GM10847 (cell line): ENCODE data around the gene ANKEF1.

ENCODE experiments used
- POLR2A ChIP-seq: IDR thresholded peaks from 2 replicates; pipeline ENCODE4 v1.6.1; 2011; ENCODE audit not compliant: insufficient read length; ENCODE audit errors: extremely low read depth

ANKEF1 gene

DNA sequence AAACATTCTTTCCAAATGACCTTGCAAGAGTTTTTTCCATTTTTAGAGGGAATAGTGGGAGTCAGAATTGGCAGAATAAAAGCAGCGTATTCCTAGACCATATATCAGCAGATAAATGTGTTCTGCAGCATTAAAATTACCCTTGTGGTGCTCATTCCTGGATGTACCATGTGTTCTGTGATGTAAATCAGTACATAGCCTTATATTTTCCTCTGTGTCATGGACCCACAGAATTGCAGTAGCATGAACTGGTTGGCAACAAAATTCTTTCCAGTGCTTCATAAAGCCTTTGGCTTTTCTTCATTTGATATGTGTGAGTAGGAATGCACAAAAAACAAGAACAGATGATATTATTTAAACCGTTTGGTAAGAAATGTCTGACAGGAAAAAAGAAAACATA lies 32.5 kb downstream of the ANKEF1 start:
- no peak for TF ChIP-seq POLR2A

GRCh38 chr20:10074513-10074912 lies 39.7 kb downstream of the ANKEF1 start:
- TF ChIP-seq POLR2A: no peak

DNA sequence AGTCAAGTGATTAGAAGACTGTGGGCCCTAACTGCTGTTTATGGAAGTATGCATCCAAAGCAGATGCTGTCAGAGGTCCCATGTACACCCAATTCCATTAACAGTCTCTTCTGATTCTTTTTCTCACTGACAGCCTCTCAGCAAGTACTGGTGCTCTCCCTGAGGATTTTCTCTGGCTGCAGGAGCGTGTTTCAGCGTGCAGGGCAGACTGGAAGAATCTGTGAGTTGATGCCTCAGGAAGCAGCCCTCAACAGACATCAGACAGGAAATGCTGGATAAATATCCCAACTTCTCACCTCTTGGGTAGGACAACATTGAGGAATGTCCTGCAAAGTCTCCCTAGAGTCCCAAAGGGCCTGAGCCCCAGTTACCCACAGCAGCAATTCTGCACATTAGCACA lies 40.8 kb downstream of the ANKEF1 start:
- no peak for TF ChIP-seq POLR2A

DNA sequence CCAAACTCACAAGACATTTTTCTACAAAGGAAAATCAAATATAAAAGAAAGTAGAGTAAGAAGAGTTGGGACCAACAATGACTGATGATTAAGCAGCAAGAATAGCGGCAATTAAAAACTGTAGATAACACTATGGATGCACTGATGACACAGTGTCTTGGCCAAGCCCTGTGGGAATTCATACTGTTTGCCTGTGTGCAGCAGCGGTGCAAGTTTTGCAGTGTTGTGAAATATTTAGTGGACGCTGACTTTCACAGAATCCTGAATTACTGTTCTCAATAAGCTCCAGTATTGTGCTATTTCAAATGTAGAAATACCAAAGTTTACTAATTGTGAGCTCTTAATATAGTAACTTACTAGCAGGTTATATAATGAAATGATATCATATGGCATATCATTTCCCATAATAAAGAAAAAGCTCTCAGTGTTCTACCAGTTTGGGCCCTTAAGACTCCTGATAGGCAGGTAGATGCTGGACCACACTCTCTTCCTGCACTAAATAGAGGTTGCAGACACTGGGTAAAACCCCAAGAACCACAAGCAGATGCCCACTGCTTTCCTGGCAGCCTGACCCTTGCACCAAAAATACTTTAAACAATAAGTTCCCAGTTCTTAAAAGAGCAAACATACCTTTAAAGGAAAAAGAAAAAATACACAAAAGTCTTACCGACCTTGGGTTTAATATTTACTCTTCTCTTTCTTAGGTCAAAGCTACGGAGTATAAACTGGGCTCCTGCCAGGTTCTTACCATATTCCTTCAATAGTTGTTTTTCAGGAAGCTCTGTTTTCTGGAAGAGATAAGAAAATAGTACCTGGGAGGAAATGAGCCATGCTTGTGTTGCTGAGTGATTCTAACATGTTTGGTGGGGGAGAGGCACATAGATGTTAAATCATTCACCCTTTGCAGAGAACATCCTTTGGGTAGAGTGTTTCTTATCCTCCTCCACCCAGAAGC lies 41.6 kb downstream of the ANKEF1 start:
- TF ChIP-seq POLR2A: no peak

- TF ChIP-seq POLR2A: no peak
Measured at GRCh38 chr20:10077081-10077471, 42.3 kb downstream of the ANKEF1 start.

DNA sequence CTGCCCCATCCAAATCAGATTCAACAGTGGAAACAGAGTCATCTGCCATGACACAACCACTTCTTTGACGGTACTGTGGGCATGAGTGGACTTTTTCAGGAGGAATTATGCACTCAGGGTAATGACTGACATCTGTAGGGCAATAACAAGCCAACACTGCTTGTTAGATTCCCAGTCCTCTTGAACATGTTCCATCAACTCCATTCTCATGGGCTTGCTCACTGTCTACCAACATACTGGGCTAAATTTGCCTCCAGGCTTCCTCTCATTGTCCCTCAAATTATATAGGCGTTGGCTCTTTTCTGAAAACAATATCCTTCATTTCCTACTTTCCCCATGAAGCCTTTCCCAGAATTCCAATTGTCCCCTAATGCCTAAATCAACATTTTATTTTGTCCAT lies 43.1 kb downstream of the ANKEF1 start:
- TF ChIP-seq POLR2A: no peak

GRCh38 chr20:10078403-10078802 lies 43.6 kb downstream of the ANKEF1 start:
- TF ChIP-seq POLR2A: no peak

DNA sequence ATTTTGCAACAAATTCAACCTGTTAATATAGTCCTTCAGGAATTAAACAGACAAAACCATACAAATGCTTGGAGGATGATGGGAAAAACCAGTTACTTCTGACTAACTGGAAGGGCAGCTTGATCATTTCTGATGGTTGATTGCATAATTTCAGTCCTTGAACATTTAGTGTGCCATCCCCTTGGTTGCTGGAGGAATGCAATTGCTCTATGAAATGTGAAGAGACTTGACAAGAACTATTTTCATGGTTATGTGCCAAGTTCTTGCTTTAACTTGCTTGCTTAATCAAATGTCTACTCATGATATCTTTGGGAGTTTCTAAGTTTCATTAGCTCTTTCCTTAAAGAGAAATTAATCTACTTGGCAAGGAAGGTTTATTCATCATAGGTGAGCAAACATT lies 45.2 kb downstream of the ANKEF1 start:
- no peak for TF ChIP-seq POLR2A

DNA sequence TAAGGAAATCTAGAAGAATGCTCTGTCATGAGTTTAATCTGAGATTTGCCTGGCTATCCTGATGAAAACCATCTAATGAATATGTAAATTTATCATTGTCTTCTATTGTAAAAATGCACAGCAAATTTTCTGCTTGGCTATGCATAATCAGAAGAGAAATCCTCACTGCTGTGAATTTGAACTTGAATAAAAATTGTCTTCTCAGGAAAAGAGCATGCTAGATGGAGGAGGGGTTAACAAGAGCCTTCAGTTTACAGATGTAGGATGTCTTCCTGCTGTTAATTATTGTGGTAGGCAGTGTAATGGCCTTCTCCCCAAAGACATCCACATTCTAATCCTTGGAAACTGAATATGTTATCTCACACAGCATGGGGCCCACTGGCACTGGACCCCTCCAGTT lies 45.8 kb downstream of the ANKEF1 start:
- TF ChIP-seq POLR2A: no peak

DNA sequence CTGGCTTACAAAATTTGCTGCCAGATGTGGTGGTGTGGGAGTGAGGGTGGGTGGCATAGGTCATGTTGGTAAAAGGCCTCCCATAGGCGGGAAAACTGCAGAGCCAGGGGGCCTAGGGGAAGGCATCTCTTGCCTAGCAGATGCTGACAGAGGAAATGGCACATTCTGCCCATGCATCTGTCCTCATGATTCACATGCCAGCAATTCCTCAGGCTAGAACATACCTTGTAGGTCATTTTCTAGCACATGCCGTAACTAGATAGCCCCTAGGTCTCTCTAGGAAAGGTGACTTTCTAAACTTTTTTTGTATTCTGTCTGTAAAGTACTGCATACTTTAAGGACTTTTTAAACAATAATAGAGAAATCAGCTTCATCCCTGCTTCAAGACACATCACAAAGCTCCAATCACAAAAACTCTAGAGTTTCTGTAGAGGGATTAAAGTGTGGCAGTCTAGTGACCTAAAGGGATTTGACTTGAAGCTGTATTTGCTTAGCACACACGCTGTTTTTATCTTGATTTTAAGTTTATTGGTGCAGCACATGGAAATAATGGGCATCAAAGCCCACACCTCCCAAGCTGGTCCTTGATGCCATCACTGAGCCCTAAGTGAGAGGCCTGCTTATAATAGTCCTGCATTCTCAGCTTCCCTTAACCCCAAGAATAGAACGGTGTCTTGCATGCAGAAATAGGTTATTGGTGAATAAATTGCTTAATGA lies 55.2 kb downstream of the ANKEF1 start:
- no peak for TF ChIP-seq POLR2A

- TF ChIP-seq POLR2A: no peak
Measured at GRCh38 chr20:10090588-10091166, 55.9 kb downstream of the ANKEF1 start.

DNA sequence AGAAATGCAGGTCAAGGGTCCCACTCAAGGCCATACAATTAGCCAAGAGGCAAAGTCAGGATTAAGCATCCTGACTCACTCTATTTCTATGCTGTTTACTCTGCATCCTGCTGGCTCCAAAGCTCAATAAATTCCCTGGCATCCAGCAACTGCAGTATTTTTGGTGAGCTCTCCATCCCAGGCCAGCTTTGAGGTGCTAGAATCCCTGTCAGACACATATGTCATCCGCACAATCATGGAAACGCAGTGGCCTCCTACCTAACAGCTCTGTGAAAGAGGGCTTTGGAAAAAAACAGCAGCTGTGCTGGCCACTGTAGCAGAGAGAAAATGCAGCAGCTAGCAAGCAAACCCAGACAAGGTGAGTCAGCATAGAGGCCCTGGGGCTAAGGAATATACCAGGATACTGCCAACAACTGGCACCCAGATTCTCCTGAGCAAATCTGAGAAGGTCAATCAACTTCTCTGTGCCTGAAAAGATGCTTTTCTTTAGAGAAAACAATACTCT lies 58.4 kb downstream of the ANKEF1 start:
- TF ChIP-seq POLR2A: no peak

DNA sequence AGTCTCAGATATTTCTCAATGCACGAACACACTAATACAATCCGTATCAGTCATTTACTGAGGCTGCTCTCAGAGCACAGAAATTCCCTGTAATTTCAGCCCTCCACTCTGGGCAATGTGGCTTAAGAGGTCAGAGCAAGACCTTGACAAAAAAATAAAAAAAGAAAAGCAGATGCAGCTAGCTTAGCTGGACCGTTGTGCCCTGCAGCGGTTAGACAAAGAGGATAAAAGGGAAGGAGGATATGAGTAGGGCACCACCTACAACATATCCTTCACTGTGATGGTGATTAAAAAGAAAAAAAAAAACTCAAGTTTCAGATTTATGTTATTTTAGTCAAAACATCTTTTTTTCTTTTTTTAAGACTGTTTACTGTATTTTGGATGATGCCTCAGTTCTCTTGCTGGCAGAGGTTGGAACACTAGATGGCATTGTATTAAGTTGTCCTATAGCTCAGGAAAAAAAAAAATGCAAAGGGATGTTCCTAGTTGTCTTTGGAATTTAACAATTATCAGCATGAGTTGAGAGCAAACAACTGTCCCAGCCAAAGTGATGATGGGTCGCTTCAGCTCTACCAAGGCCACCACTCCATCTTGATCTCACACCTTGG lies 59.9 kb downstream of the ANKEF1 start:
- no peak for TF ChIP-seq POLR2A

DNA sequence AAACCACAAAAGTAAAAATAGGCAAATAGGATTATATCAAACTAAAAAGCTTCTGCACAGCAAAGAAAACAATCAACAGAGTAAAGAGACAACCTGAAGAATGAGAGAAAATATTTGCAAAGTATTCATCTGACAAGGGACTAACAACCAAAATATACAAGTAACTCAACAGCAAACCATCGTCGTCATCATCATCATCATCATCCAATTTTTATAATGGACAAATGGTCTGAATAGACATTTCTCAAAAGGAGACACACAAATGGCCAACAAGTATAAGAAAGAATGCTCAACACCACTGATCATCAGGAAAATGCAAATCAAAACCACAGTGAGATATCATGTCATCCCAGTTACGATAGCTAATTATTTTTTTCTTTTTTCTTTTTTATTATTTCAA lies 62.0 kb downstream of the ANKEF1 start:
- TF ChIP-seq POLR2A: no peak

DNA sequence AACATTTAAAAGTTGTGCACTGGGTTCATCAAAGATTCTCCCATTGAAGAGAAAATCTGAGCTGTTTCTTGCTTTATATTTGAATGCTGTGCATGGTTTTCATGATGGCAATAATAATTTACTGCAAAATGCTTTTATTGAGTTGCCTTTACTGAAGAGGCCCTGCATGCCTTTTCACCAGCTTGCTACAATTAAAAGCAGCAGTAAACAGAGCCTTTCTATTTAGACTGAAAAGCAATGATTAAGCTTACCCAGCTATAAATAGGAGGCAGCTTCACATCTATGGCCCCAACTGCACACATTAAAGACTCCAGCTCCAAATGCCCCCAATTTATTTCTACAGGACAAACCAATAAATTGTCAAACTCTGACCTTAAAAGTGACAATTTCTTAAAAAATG lies 70.3 kb downstream of the ANKEF1 start:
- no peak for TF ChIP-seq POLR2A
